Calu3 (cell line): ENCODE data around the gene TEDDM1. TPM values are rescaled to one million over a fixed set of nuclear protein-coding genes. Genes with fewer than 3 reads are reported as not detected.

Experiments
- BruUV-seq: library from RNA; stranded (reverse); fragments of 400-500 nt; replicated peaks from 2 replicates; lab custom pipeline; 2021; lab: Mats Ljungman, UMichigan
- CTCF ChIA-PET: fragments of 300-600 bp; sonication (Branson Sonifier 250); formaldehyde crosslinking; loops from one replicate; lab custom pipeline; 2022; ENCODE audit warnings: antibody characterized with exemption; lab: Charles Lee
- DNase-seq: peaks from one replicate; pipeline ENCODE4 v3.0.0; 2022
- H3K27ac Mint-ChIP-seq: one replicate; pipeline ENCODE4 v1.8.0; 2022; ENCODE audit warnings: mixed read lengths; ENCODE audit not compliant: unreplicated experiment
- H3K27me3 Mint-ChIP-seq: one replicate; pipeline ENCODE4 v1.8.0; 2022; ENCODE audit warnings: mixed read lengths; ENCODE audit not compliant: unreplicated experiment
- H3K36me3 Mint-ChIP-seq: one replicate; pipeline ENCODE4 v1.8.0; 2022; ENCODE audit warnings: mild to moderate bottlenecking, moderate library complexity, mixed read lengths; ENCODE audit not compliant: insufficient read depth, unreplicated experiment
- H3K4me1 Mint-ChIP-seq: one replicate; pipeline ENCODE4 v1.8.0; 2022; ENCODE audit warnings: mild to moderate bottlenecking, low read depth, mixed read lengths; ENCODE audit not compliant: unreplicated experiment
- H3K4me3 Mint-ChIP-seq: one replicate; pipeline ENCODE4 v1.8.0; 2022; ENCODE audit warnings: mild to moderate bottlenecking, low read depth, moderate library complexity, mixed read lengths; ENCODE audit not compliant: unreplicated experiment
- H3K9me3 Mint-ChIP-seq: one replicate; pipeline ENCODE4 v1.8.0; 2022; ENCODE audit warnings: low read depth, mixed read lengths; ENCODE audit not compliant: unreplicated experiment
- intact Hi-C: fragments of 100-400 bp; cut with micrococcal nuclease; formaldehyde crosslinking; loops from one replicate; pipeline ENCODE4 v1.10.0; 2022; ENCODE audit not compliant: unreplicated experiment
- total RNA-seq: library from RNA; stranded (reverse); gene quantifications from 2 replicates; pipeline ENCODE4 v1.2.3, GENCODE V29; 2022
- TF ChIP-seq, protein P1 (sequence below): fragments of 200-600 bp; IDR thresholded peaks from one replicate; pipeline ENCODE4 v1.8.0; 2022; ENCODE audit warnings: antibody characterized with exemption; ENCODE audit not compliant: unreplicated experiment

TEDDM1 gene
- total RNA-seq, 1 experiment from 2014 or later: not detected

DNA sequence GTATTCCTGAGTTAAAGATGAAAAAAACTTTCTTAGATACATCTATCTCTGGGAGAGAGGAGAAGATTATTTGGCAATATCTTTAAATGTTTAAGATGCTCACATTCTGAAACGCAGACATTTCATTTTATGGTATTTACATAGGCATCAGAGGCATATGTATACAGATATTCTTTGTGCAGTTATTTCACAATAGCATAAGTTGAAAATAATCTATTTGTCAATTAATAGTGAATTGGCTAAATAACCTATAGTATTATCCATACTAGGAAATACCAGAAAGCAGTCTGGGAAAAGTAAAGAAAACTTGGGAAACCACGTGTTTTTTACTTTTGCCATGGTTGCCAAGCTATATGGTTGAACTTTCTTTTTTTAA is 44.8 kb downstream of the TEDDM1 start:
- TF ChIP-seq, protein P1, sequence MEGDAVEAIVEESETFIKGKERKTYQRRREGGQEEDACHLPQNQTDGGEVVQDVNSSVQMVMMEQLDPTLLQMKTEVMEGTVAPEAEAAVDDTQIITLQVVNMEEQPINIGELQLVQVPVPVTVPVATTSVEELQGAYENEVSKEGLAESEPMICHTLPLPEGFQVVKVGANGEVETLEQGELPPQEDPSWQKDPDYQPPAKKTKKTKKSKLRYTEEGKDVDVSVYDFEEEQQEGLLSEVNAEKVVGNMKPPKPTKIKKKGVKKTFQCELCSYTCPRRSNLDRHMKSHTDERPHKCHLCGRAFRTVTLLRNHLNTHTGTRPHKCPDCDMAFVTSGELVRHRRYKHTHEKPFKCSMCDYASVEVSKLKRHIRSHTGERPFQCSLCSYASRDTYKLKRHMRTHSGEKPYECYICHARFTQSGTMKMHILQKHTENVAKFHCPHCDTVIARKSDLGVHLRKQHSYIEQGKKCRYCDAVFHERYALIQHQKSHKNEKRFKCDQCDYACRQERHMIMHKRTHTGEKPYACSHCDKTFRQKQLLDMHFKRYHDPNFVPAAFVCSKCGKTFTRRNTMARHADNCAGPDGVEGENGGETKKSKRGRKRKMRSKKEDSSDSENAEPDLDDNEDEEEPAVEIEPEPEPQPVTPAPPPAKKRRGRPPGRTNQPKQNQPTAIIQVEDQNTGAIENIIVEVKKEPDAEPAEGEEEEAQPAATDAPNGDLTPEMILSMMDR: no peak
- Mint-ChIP-seq H3K9me3 (no peaks in the 10 kb centered on the region), H3K36me3 (no peaks in the 10 kb centered on the region), H3K4me1 (no peaks in the 10 kb centered on the region), H3K27ac (no peak overlapping the region), H3K4me3 (no peak overlapping the region), H3K27me3 (no peaks in the 10 kb centered on the region)
- CTCF ChIA-PET: no interaction called here
- no TSS peak for BruUV-seq
- intact Hi-C loops: no loop called here
- no peak for DNase-seq

DNA sequence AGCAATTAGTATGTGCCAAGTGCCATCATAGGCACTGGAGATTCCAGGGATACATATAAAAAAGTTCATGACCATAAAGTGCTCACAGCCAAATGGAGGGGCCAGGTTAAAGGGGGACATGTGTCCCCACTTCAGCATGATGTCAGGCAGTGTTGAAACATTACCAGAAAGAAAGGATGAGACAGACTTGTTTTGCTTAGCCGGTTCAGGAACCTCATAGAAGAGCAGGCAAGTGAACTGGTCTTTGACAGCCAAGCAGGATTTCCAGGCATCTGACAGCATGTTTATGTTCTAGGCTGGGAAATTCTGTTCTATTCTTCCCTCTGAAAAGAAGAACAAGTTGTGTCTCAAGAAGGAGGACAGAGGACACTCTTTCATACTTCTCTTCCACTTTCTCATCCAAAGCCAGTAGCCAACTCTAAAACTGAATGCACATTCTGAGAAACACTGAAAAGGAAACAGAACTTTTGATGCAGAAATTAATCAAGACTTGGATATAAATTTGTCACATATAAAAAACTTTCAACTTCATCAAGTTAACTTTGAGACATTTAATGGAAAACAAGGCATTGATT is 48.6 kb downstream of the TEDDM1 start:
- H3K4me1 Mint-ChIP-seq: no peaks in the 10 kb centered on the region
- H3K9me3 Mint-ChIP-seq: no peaks in the 10 kb centered on the region
- TF ChIP-seq, protein P1: no peak
- CTCF ChIA-PET: no interaction called here
- H3K27ac Mint-ChIP-seq: no peak overlapping the region
- no peak overlapping the region for H3K4me3 Mint-ChIP-seq
- no peaks in the 10 kb centered on the region for H3K36me3 Mint-ChIP-seq
- peaks cover 10% of the 10 kb centered on the region for H3K27me3 Mint-ChIP-seq
- intact Hi-C loops: no loop called here
- BruUV-seq: no TSS peak
- DNase-seq: no peak

DNA sequence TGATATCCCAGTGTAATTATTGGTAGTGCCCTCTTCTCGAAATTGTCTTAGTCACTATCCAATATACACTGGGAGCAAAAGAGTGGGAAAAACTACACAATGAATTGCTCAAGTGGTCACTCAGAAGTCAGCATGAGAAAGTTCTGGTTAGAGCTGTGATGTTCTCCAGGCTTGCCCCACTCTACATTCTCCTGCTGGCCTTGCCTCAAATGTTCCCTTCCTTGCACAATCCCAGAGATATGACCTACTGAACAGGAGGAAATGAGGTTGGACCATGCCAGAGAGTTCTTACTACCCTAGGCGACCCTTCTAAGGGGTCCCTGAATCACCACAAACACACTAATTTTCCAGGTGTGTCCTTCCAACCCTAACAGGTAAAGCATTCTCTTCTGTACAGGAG is 49.6 kb downstream of the TEDDM1 start:
- Mint-ChIP-seq H3K27me3 (peaks cover 12% of the 10 kb centered on the region), H3K36me3 (no peaks in the 10 kb centered on the region), H3K27ac (no peak overlapping the region), H3K4me3 (no peak overlapping the region), H3K9me3 (no peaks in the 10 kb centered on the region), H3K4me1 (no peaks in the 10 kb centered on the region)
- CTCF ChIA-PET: interaction anchor here (0.5 kb wide), 1 partner anchor 125 kb away, joined by 3 read pairs; no protein-coding TSS in a partner anchor
- TF ChIP-seq, protein P1: no peak
- BruUV-seq: no TSS peak
- DNase-seq: no peak
- intact Hi-C loops: no loop called here

DNA sequence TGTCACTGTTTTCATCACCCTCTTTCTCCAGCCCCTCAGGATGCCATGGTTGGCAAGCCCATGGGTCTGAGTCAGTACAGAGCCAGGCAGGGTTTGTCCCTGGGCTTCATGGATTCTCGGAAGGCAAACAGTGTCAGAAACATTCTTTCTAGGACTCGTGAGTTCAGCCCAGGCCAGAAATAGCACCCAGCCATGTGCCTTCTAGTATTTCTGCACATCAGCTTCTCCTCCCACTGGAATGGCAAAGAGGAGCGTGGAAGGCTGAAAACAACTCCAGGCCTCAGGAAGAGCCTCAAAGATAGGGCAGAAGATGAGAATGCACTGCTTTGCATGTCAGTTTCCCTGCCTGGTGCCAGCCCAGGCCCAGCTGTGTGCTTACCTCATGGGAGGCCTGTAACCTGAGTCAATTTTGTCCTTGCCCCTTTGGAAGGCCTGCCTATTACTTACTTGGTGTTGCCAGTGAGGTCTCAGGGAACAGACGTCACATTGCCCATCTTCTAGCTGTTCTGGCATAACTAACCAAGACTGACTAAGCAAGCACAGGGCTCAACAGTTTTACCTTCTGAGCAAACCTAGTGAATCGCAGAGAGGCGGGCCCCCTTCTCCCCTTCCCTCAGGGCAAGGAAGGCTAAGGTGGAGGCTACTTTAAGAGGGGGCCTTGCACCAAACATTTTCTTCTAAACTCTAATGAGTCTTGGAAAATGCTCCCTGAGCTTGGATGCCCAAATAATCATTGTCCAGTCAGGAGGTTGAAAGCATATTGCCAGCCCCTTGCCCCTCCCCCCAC is 51.3 kb downstream of the TEDDM1 start:
- CTCF ChIA-PET: no interaction called here
- BruUV-seq: no TSS peak

More for the DNA sequence above, 51.3 kb downstream of the TEDDM1 start:
- intact Hi-C loops: no loop called here
- Mint-ChIP-seq H3K9me3 (no peaks in the 10 kb centered on the region), H3K4me3 (no peak overlapping the region), H3K27ac (no peak overlapping the region), H3K36me3 (no peaks in the 10 kb centered on the region), H3K4me1 (no peaks in the 10 kb centered on the region), H3K27me3 (peaks cover 12% of the 10 kb centered on the region)
- TF ChIP-seq, protein P1: no peak
- DNase-seq: no peak

Other genes with a start within 250 kb of the TEDDM1 start
- 139 and 188 TPM in 2 replicates for gene GLUL, start 8.9 kb downstream of the TEDDM1 start, total RNA-seq
- not detected in 2 replicates for gene RGSL1, start 49.5 kb upstream of the TEDDM1 start, total RNA-seq
- gene RNASEL, start 188.6 kb upstream of the TEDDM1 start, total RNA-seq: 7.0 and 10.0 TPM in 2 replicates
- gene RGS16, start 203.7 kb upstream of the TEDDM1 start, total RNA-seq: 1.2 and 1.7 TPM in 2 replicates